IPS-18a (cell line): ENCODE measurements around the gene ITIH5.
A peak's percentile ranks its signal among the peaks of the same experiment; 100 is the strongest.

Experiments
- H3K27ac ChIP-seq: one replicate; pipeline ENCODE4 v1.5.1; 2013; ENCODE audit warnings: low read length
- H3K27me3 ChIP-seq: one replicate; pipeline ENCODE4 v1.6.1; 2013; ENCODE audit warnings: mild to moderate bottlenecking, low read length; ENCODE audit not compliant: control insufficient read depth, insufficient read depth
- H3K36me3 ChIP-seq: one replicate; pipeline ENCODE4 v1.6.1; 2013; ENCODE audit warnings: low read depth, low read length; ENCODE audit not compliant: control insufficient read depth
- H3K4me1 ChIP-seq: one replicate; pipeline ENCODE4 v1.6.1; 2013; ENCODE audit warnings: low read depth, low read length; ENCODE audit not compliant: control insufficient read depth
- H3K4me3 ChIP-seq: one replicate; pipeline ENCODE4 v1.5.1; 2013; ENCODE audit warnings: low read length
- H3K9ac ChIP-seq: one replicate; pipeline ENCODE4 v1.6.1; 2013; ENCODE audit warnings: mild to moderate bottlenecking, low read length, moderate library complexity
- H3K9me3 ChIP-seq: one replicate; pipeline ENCODE4 v1.6.1; 2013; ENCODE audit warnings: low read depth, low read length; ENCODE audit not compliant: control insufficient read depth

ITIH5 gene

GRCh38 chr10:7651853-7652470, 14.8 kb downstream of the ITIH5 start:
- Histone ChIP-seq H3K27me3 (no peaks in the 10 kb centered on the region), H3K4me3 (no peak overlapping the region), H3K27ac (no peak overlapping the region), H3K36me3 (no peaks in the 10 kb centered on the region), H3K4me1 (no peaks in the 10 kb centered on the region), H3K9me3 (no peaks in the 10 kb centered on the region), H3K9ac (no peak overlapping the region)

DNA sequence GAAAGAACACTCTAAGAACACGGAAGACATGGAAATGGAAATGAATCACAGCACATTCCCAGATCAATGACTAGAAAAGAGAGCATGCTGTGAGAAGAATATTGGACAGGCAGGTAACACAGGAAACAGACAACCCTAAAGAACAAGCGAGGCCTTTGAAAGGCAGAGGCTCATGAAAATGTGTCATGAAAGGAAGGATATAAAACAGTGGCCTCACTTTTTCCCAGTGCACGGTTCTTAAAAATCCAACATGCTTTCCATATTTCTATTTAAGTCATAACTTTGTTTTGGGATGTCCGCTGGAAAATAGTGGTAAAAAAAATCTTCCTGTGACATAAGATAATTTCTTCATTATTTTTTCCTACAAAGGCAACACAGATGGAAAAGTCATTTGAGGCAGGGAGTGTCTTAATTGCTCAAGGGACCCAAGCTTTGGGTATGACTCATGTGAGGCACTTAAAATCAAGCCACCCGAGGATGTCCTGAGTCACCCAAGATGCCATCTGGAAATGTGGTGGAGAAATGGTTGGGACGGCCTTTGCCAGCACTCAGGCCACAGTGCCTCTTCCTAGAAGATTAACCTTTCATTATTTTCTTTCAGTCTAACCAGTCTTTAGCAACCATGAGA, 17.0 kb downstream of the ITIH5 start:
- Histone ChIP-seq H3K4me3 (no peak overlapping the region), H3K27ac (no peak overlapping the region), H3K9ac (no peak overlapping the region)

GRCh38 chr10:7647062-7647664, 19.6 kb downstream of the ITIH5 start:
- no peak overlapping the region for H3K4me3 ChIP-seq
- no peaks in the 10 kb centered on the region for H3K9me3 ChIP-seq
- no peaks in the 10 kb centered on the region for H3K27me3 ChIP-seq
- no peak overlapping the region for H3K9ac ChIP-seq
- H3K27ac ChIP-seq = no peak overlapping the region
- no peaks in the 10 kb centered on the region for H3K36me3 ChIP-seq
- H3K4me1 ChIP-seq = peaks cover 6% of the 10 kb centered on the region

More for the DNA sequence above, 17.0 kb downstream of the ITIH5 start:
- Histone ChIP-seq H3K4me1 (peaks cover 6% of the 10 kb centered on the region), H3K27me3 (no peaks in the 10 kb centered on the region), H3K9me3 (no peaks in the 10 kb centered on the region), H3K36me3 (no peaks in the 10 kb centered on the region)

- no peak overlapping the region for H3K27ac ChIP-seq
- H3K9me3 ChIP-seq = no peaks in the 10 kb centered on the region
- no peaks in the 10 kb centered on the region for H3K27me3 ChIP-seq
- H3K4me3 ChIP-seq = no peak overlapping the region
- H3K36me3 ChIP-seq = no peaks in the 10 kb centered on the region
- peaks cover 6% of the 10 kb centered on the region for H3K4me1 ChIP-seq
- no peak overlapping the region for H3K9ac ChIP-seq
Measured at GRCh38 chr10:7642491-7643011, 24.2 kb downstream of the ITIH5 start.

- peaks cover 9% of the 10 kb centered on the region for H3K4me1 ChIP-seq
- H3K9ac ChIP-seq = peak overlapping the region; percentile 19
- no peaks in the 10 kb centered on the region for H3K9me3 ChIP-seq
- H3K4me3 ChIP-seq = peak overlapping the region; percentile 34
- H3K27ac ChIP-seq = peak overlapping the region; percentile 44
- H3K27me3 ChIP-seq = no peaks in the 10 kb centered on the region
- no peaks in the 10 kb centered on the region for H3K36me3 ChIP-seq
Measured at GRCh38 chr10:7635408-7636125, 31.2 kb downstream of the ITIH5 start.

- Histone ChIP-seq H3K9me3 (no peaks in the 10 kb centered on the region), H3K4me1 (peaks cover 9% of the 10 kb centered on the region), H3K4me3 (no peak overlapping the region), H3K27ac (no peak overlapping the region), H3K9ac (no peak overlapping the region), H3K36me3 (no peaks in the 10 kb centered on the region), H3K27me3 (no peaks in the 10 kb centered on the region)
Measured at GRCh38 chr10:7634142-7634894, 32.4 kb downstream of the ITIH5 start.

GRCh38 chr10:7626283-7626682, 40.5 kb downstream of the ITIH5 start:
- H3K27ac ChIP-seq = no peak overlapping the region
- H3K36me3 ChIP-seq = no peaks in the 10 kb centered on the region
- H3K27me3 ChIP-seq = no peaks in the 10 kb centered on the region
- H3K9me3 ChIP-seq = no peaks in the 10 kb centered on the region
- H3K9ac ChIP-seq = no peak overlapping the region
- H3K4me1 ChIP-seq = no peaks in the 10 kb centered on the region
- H3K4me3 ChIP-seq = no peak overlapping the region

DNA sequence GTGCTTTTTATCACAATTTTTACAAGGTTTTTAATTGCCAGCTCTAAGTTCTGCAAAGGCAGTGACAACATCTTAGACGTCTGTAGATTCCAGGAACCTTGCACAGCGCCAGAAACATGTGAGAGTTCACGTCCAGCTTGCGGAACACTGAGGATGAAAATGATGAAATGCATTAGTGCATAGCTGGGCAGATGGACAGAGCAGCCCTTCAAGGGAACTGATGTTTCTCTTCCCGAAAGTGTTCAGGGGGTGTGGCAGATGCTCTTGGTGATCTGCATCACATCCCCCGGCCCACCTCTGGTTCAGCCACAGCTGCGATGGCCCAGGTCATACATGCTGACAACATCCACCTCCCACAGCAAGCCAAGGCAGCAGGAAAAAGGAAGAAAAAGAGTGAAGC, 40.9 kb downstream of the ITIH5 start:
- Histone ChIP-seq H3K36me3 (no peaks in the 10 kb centered on the region), H3K9ac (no peak overlapping the region), H3K4me3 (no peak overlapping the region), H3K27me3 (no peaks in the 10 kb centered on the region), H3K9me3 (no peaks in the 10 kb centered on the region), H3K27ac (no peak overlapping the region), H3K4me1 (no peaks in the 10 kb centered on the region)

DNA sequence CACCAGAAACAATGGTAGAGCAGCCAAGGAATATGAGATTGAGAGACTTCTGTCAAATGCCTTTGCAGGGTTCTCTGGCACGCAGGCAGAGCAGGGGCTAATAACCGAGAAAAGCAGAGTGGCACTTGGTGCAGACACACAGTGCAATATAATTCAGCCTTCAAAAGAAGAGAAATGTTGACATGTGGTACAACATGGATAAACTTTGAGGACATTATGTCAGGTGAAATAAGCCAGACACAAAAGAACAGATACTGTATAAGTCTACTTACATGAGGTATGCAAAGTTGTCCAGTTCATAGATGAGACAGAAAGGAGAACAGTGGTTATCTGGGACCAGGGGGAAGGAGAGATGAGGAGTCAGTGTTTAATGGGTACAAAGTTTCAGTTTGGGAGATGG, 41.8 kb downstream of the ITIH5 start:
- H3K9ac ChIP-seq = no peak overlapping the region
- H3K4me3 ChIP-seq = no peak overlapping the region
- no peak overlapping the region for H3K27ac ChIP-seq
- no peaks in the 10 kb centered on the region for H3K4me1 ChIP-seq
- no peaks in the 10 kb centered on the region for H3K36me3 ChIP-seq
- H3K27me3 ChIP-seq = no peaks in the 10 kb centered on the region
- H3K9me3 ChIP-seq = no peaks in the 10 kb centered on the region

DNA sequence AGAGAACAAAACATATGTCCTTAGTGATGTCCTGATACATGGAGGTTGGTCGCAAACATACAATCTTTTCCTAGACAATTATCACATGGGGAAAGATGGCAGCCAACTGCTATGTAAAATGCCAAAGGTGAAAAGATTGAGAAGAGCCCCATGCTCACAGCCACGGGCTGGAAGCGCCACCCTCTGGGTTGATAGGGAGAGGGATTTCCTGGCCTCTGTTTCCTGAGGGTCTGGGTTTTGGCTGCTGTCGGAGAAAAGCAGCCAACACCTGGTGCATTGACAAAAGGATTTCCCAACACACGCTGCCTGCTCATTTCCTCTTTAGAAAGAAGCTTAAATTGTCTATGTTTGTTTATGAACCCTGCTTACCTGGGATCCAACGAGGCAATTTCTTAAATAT, 43.8 kb downstream of the ITIH5 start:
- H3K27ac ChIP-seq = no peak overlapping the region
- H3K9ac ChIP-seq = no peak overlapping the region
- no peaks in the 10 kb centered on the region for H3K36me3 ChIP-seq
- H3K27me3 ChIP-seq = no peaks in the 10 kb centered on the region
- H3K4me3 ChIP-seq = no peak overlapping the region
- no peaks in the 10 kb centered on the region for H3K4me1 ChIP-seq
- no peaks in the 10 kb centered on the region for H3K9me3 ChIP-seq

DNA sequence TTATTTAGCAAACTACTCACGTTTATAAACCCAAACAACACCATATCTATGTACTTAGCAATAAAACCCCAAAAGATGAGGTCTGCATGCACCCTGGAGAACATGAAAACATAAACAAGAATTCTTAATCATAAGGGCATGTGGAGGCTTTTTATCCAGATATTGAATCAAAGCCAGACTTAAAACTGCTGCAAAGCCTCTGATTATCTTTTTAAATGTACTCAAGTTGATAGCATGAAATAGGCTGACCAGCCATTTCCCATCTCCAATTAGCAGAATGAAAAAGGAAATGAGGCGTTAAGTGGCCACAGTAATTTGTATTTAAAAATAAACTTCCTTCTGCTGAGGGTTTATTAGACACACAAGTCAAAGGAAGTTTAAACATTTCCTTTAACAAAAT, 48.3 kb downstream of the ITIH5 start:
- no peak overlapping the region for H3K27ac ChIP-seq
- no peaks in the 10 kb centered on the region for H3K9me3 ChIP-seq
- H3K27me3 ChIP-seq = no peaks in the 10 kb centered on the region
- H3K9ac ChIP-seq = no peak overlapping the region
- no peaks in the 10 kb centered on the region for H3K4me1 ChIP-seq
- H3K4me3 ChIP-seq = no peak overlapping the region
- no peaks in the 10 kb centered on the region for H3K36me3 ChIP-seq
